Measurements from ENCODE around the gene ZFYVE27.

The ZFYVE27 gene

GRCh38 chr10:97752956-97753355 is 16.0 kb downstream of the ZFYVE27 start:
- no peak for DNase-seq

GRCh38 chr10:97754726-97755125 is 17.8 kb downstream of the ZFYVE27 start:
- no peak for DNase-seq

GRCh38 chr10:97755718-97756117 is 18.8 kb downstream of the ZFYVE27 start:
- DNase-seq, result no peak

GRCh38 chr10:97757471-97757870 is 20.5 kb downstream of the ZFYVE27 start:
- no peak for DNase-seq

- DNase-seq, result peak; percentile 13
Observed at GRCh38 chr10:97759158-97759887, 22.4 kb downstream of the ZFYVE27 start.

- DNase-seq, result no peak
Observed at GRCh38 chr10:97759946-97760345, 23.0 kb downstream of the ZFYVE27 start.

GRCh38 chr10:97760461-97761257 is 23.7 kb downstream of the ZFYVE27 start:
- DNase-seq, result no peak

GRCh38 chr10:97761331-97761865 is 24.5 kb downstream of the ZFYVE27 start:
- no peak for DNase-seq

- no peak for DNase-seq
Observed at GRCh38 chr10:97762056-97762455, 25.1 kb downstream of the ZFYVE27 start.

- DNase-seq, result no peak
Observed at GRCh38 chr10:97762816-97763215, 25.9 kb downstream of the ZFYVE27 start.

- no peak for DNase-seq
Observed at GRCh38 chr10:97763411-97763810, 26.5 kb downstream of the ZFYVE27 start.

GRCh38 chr10:97763947-97764346 is 27.0 kb downstream of the ZFYVE27 start:
- no peak for DNase-seq

GRCh38 chr10:97764519-97764931 is 27.6 kb downstream of the ZFYVE27 start:
- DNase-seq, result no peak

GRCh38 chr10:97765201-97765600 is 28.3 kb downstream of the ZFYVE27 start:
- DNase-seq, result no peak

- DNase-seq, result no peak
Observed at GRCh38 chr10:97766106-97766810, 29.3 kb downstream of the ZFYVE27 start.

GRCh38 chr10:97766996-97767924 is 30.3 kb downstream of the ZFYVE27 start:
- no peak for DNase-seq

GRCh38 chr10:97768322-97769315 is 31.7 kb downstream of the ZFYVE27 start:
- no peak for DNase-seq

- DNase-seq, result no peak
Observed at GRCh38 chr10:97770255-97770654, 33.3 kb downstream of the ZFYVE27 start.

GRCh38 chr10:97771055-97771891 is 34.3 kb downstream of the ZFYVE27 start:
- DNase-seq, result no peak

All from NCI-H446 treated with DMSO at 0.1 percent for 48 hours (cell line).